Osteocyte (in vitro differentiated cells): Measurements from ENCODE around the gene CTNNA1. TPM values are rescaled to one million over a fixed set of nuclear protein-coding genes. Genes with fewer than 3 reads are reported as not detected.

Source experiments
- DNase-seq: peaks from one replicate; pipeline ENCODE4 v3.0.0; 2021; ENCODE audit warnings: mixed read lengths; ENCODE audit not compliant: unreplicated experiment; ENCODE audit errors: extremely low spot score
- H3K27ac Mint-ChIP-seq: one replicate; pipeline ENCODE4 v1.8.0; 2021; ENCODE audit warnings: mild to moderate bottlenecking, mixed read lengths; ENCODE audit not compliant: unreplicated experiment
- H3K27me3 Mint-ChIP-seq: one replicate; pipeline ENCODE4 v1.8.0; 2021; ENCODE audit warnings: mixed read lengths; ENCODE audit not compliant: unreplicated experiment
- H3K36me3 Mint-ChIP-seq: one replicate; pipeline ENCODE4 v1.8.0; 2021; ENCODE audit warnings: mixed read lengths; ENCODE audit not compliant: unreplicated experiment
- H3K4me1 Mint-ChIP-seq: one replicate; pipeline ENCODE4 v1.8.0; 2021; ENCODE audit warnings: mixed read lengths; ENCODE audit not compliant: unreplicated experiment
- H3K4me3 Mint-ChIP-seq: one replicate; pipeline ENCODE4 v1.8.0; 2021; ENCODE audit warnings: mild to moderate bottlenecking, moderate library complexity, mixed read lengths; ENCODE audit not compliant: unreplicated experiment
- H3K9me3 Mint-ChIP-seq: one replicate; pipeline ENCODE4 v1.8.0; 2021; ENCODE audit warnings: mixed read lengths; ENCODE audit not compliant: unreplicated experiment
- total RNA-seq: library from RNA; stranded (reverse); gene quantifications from 2 replicates; pipeline ENCODE4 v1.2.1, GENCODE V29; 2021
- TF ChIP-seq, protein P1 (sequence below): fragments of 200-600 bp; sonication (generic); IDR thresholded peaks from 2 replicates; pipeline ENCODE4 v1.5.0; 2021; ENCODE audit warnings: antibody characterized with exemption, mild to moderate bottlenecking, moderate library complexity

The CTNNA1 gene
- total RNA-seq, 1 donor from 2014 or later: 375 TPM

- TF ChIP-seq, protein P1, sequence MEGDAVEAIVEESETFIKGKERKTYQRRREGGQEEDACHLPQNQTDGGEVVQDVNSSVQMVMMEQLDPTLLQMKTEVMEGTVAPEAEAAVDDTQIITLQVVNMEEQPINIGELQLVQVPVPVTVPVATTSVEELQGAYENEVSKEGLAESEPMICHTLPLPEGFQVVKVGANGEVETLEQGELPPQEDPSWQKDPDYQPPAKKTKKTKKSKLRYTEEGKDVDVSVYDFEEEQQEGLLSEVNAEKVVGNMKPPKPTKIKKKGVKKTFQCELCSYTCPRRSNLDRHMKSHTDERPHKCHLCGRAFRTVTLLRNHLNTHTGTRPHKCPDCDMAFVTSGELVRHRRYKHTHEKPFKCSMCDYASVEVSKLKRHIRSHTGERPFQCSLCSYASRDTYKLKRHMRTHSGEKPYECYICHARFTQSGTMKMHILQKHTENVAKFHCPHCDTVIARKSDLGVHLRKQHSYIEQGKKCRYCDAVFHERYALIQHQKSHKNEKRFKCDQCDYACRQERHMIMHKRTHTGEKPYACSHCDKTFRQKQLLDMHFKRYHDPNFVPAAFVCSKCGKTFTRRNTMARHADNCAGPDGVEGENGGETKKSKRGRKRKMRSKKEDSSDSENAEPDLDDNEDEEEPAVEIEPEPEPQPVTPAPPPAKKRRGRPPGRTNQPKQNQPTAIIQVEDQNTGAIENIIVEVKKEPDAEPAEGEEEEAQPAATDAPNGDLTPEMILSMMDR: no peak
- no peak for DNase-seq
- H3K4me1 Mint-ChIP-seq: peaks cover 10% of the 10 kb centered on the region
- H3K27me3 Mint-ChIP-seq: no peaks in the 10 kb centered on the region
- H3K27ac Mint-ChIP-seq: no peak overlapping the region
- no peak overlapping the region for H3K4me3 Mint-ChIP-seq
- H3K9me3 Mint-ChIP-seq: no peaks in the 10 kb centered on the region
- H3K36me3 Mint-ChIP-seq: no peaks in the 10 kb centered on the region
Measured at GRCh38 chr5:138972836-138973235, 219.6 kb downstream of the CTNNA1 start.

DNA sequence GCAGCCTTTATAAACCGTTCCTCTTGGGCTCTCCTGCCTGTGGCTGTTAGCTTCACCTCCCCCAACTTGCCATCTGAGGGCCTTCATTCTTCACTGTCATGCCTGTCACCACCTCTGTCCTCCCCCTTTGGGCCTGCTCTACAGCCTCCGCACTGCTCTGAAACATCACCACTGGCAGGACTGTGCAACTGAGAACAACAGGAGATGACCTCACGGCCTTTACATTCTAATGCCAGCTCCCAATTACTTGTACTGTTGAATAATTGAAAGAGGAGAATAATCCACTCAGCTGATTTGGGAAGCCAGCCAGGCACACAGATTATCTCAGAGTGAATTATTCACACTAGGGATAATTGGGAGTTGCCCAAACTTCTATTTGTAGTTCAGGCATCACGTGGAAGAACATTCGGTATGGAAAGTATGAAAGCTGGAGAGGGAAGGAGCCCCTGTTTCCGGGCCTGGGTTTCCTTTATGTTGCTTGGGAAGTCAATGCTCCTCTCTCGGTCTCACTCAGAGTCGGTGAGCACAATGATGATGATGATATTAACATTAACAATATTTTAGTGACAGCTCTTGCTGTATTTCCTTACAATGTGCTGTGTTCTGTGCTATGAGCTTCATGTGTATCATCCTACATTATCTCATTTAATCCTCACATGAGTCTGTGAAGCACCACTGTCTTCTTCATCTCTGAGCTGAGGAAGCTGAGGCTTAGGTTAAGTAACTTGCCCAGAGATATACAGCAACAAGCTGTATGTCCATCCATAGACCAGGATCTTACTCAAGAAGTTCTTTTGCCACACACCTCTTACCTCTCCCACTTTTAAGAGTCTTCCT, 221.2 kb downstream of the CTNNA1 start:
- Mint-ChIP-seq H3K9me3 (no peaks in the 10 kb centered on the region), H3K4me3 (no peak overlapping the region), H3K36me3 (no peaks in the 10 kb centered on the region), H3K27ac (no peak overlapping the region), H3K4me1 (peaks cover 20% of the 10 kb centered on the region), H3K27me3 (no peaks in the 10 kb centered on the region)
- no peak for DNase-seq
- TF ChIP-seq, protein P1: no peak

- no peak overlapping the region for H3K27ac Mint-ChIP-seq
- TF ChIP-seq, protein P1: no peak
- no peak overlapping the region for H3K4me3 Mint-ChIP-seq
- H3K4me1 Mint-ChIP-seq: peaks cover 17% of the 10 kb centered on the region
- H3K9me3 Mint-ChIP-seq: no peaks in the 10 kb centered on the region
- H3K27me3 Mint-ChIP-seq: no peaks in the 10 kb centered on the region
- H3K36me3 Mint-ChIP-seq: no peaks in the 10 kb centered on the region
- DNase-seq: no peak
Measured at GRCh38 chr5:138975098-138975847, 222.0 kb downstream of the CTNNA1 start.

GRCh38 chr5:138978080-138978479, 224.9 kb downstream of the CTNNA1 start:
- Mint-ChIP-seq H3K36me3 (no peaks in the 10 kb centered on the region), H3K4me3 (no peak overlapping the region), H3K9me3 (no peaks in the 10 kb centered on the region), H3K27me3 (no peaks in the 10 kb centered on the region), H3K27ac (no peak overlapping the region), H3K4me1 (peaks cover 22% of the 10 kb centered on the region)
- no peak for DNase-seq
- TF ChIP-seq, protein P1: no peak

DNA sequence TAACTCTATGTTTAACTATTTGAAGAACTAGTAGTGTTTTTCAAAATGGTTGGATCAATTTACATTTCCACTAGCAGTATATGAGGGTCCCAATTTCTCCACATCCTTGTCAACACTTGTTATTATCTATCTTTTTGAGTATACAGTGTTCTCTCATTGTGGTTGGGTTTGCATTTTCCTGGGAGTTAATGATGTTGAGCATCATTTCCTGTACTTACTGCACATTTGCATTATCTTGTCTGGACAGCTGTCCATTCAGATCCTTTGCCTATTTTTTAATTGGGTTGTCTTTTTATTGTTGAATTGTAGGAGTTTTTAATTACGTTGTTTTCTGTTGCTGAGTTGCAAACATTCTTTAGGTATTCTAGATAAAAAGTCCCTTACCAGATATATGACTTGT, 225.4 kb downstream of the CTNNA1 start:
- no peaks in the 10 kb centered on the region for H3K9me3 Mint-ChIP-seq
- H3K27ac Mint-ChIP-seq: no peak overlapping the region
- no peak for DNase-seq
- peaks cover 22% of the 10 kb centered on the region for H3K4me1 Mint-ChIP-seq
- H3K4me3 Mint-ChIP-seq: no peak overlapping the region
- peaks cover 1% of the 10 kb centered on the region for H3K36me3 Mint-ChIP-seq
- TF ChIP-seq, protein P1: no peak
- no peaks in the 10 kb centered on the region for H3K27me3 Mint-ChIP-seq
